Activated CD4-positive, alpha-beta memory T cell treated with anti-CD3 and anti-CD28 coated beads, Interleukin-2, amount 10 ng/mL, durations not matched to agents 7 days and 5 days (primary cell): Measurements from ENCODE around the gene CAPN2. TPM values are rescaled to one million over a fixed set of nuclear protein-coding genes. Genes with fewer than 3 reads are reported as not detected.
"Not testable (repeated sequence)": the region's sequence is repeated elsewhere in the genome, so short reads cannot be mapped to it uniquely, and the experiment has no call there.

Experiments used
- CTCF ChIA-PET: fragments of 350-600 bp; sonication (Branson Sonifier 250); formaldehyde crosslinking; loops from one replicate; lab custom pipeline; 2021; ENCODE audit warnings: antibody characterized with exemption, inconsistent platforms; lab: Charles Lee
- POLR2A ChIA-PET: fragments of 350-600 bp; sonication (Branson Sonifier 250); formaldehyde crosslinking; loops from one replicate; lab custom pipeline; 2021; ENCODE audit warnings: antibody characterized with exemption; lab: Charles Lee
- DNase-seq: peaks from one replicate; pipeline ENCODE4 v3.0.0-alpha.2; 2020
- H3K27ac Mint-ChIP-seq: one replicate; pipeline ENCODE4 v1.8.0; 2021; ENCODE audit warnings: mild to moderate bottlenecking, mixed read lengths
- H3K27me3 Mint-ChIP-seq: one replicate; pipeline ENCODE4 v1.8.0; 2021; ENCODE audit warnings: mixed read lengths
- H3K36me3 Mint-ChIP-seq: one replicate; pipeline ENCODE4 v1.8.0; 2021; ENCODE audit warnings: low read depth, mixed read lengths
- H3K4me1 Mint-ChIP-seq: one replicate; pipeline ENCODE4 v1.8.0; 2021; ENCODE audit warnings: mixed read lengths
- H3K4me3 Mint-ChIP-seq: one replicate; pipeline ENCODE4 v1.8.0; 2021; ENCODE audit warnings: mild to moderate bottlenecking, mixed read lengths
- H3K9me3 Mint-ChIP-seq: one replicate; pipeline ENCODE4 v1.8.0; 2021; ENCODE audit warnings: mixed read lengths
- total RNA-seq, 2 experiments: library from RNA; stranded (reverse); gene quantifications; one replicate each; pipeline ENCODE4 v1.2.3, GENCODE V29; 2021

Gene CAPN2
- total RNA-seq, 2 experiments from 2014 or later: 263 TPM

GRCh38 chr1:223738465-223739365 lies 26.4 kb downstream of the CAPN2 start:
- no peak for DNase-seq
- no peaks in the 10 kb centered on the region for H3K9me3 Mint-ChIP-seq
- CTCF ChIA-PET: interaction anchor here (1.2 to 2.1 kb wide), 4 partner anchors 10 to 22 kb away, joined by 3 to 14 read pairs (median 4); no protein-coding TSS in a partner anchor
- peaks cover 14% of the 10 kb centered on the region for H3K4me1 Mint-ChIP-seq
- H3K36me3 Mint-ChIP-seq: peaks cover 51% of the 10 kb centered on the region
- no peak overlapping the region for H3K27ac Mint-ChIP-seq
- H3K27me3 Mint-ChIP-seq: no peaks in the 10 kb centered on the region
- POLR2A ChIA-PET: interaction anchor here (0.8 to 1.4 kb wide), 2 partner anchors 10 to 20 kb away, joined by 3 to 4 read pairs; no protein-coding TSS in a partner anchor
- H3K4me3 Mint-ChIP-seq: no peak overlapping the region

GRCh38 chr1:223739366-223740037 lies 27.2 kb downstream of the CAPN2 start:
- H3K4me1 Mint-ChIP-seq: peaks cover 9% of the 10 kb centered on the region
- H3K36me3 Mint-ChIP-seq: peaks cover 51% of the 10 kb centered on the region
- no peaks in the 10 kb centered on the region for H3K9me3 Mint-ChIP-seq
- no peak overlapping the region for H3K4me3 Mint-ChIP-seq
- no peak for DNase-seq
- no peak overlapping the region for H3K27ac Mint-ChIP-seq
- POLR2A ChIA-PET: interaction anchor here (1.0 to 1.4 kb wide), 2 partner anchors 10 to 21 kb away, joined by 3 to 4 read pairs; no protein-coding TSS in a partner anchor
- CTCF ChIA-PET: interaction anchor here (1.2 to 1.6 kb wide), 2 partner anchors 10 to 17 kb away, joined by 3 to 5 read pairs; no protein-coding TSS in a partner anchor
- no peaks in the 10 kb centered on the region for H3K27me3 Mint-ChIP-seq

DNA sequence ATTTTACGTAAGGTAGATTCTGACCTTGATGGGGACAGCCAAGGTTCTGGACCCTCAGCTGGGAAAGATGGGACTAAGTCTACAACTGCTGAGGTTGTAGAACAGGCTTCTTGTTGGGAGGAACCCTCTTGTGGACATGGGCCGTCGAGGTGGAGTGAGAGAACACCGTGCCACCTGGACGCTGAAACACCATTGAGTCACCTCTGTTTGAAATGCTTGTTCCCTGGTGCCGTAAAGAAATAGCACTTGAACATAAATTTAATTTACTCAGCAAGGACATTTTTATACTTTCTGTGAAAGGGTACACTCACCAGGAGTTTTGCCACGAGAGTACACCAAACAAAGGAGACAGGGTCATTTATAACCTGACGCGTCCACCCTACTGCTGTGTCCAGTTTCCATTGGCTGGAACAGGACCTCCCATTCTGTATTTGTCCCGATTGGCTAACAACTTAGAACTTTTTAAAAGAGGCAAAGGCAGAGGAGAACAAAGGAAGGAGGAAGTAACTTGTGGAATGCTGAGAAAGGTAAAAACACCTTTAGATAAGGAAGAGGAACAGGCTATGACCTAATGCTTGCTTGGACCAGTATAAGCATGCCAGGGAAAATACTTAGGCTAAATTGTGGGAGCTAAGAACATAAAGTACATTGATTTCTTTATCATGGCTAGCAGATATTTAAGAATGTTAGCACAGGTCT lies 27.8 kb downstream of the CAPN2 start:
- ChIA-PET POLR2A (interaction anchor here (1.0 kb wide), 2 partner anchors 9 kb away, joined by 3 to 4 read pairs; no protein-coding TSS in a partner anchor), CTCF (interaction anchor here (0.6 to 2.2 kb wide), 3 partner anchors 9 to 77 kb away, joined by 3 to 6 read pairs (median 5); no protein-coding TSS in a partner anchor)
- peaks cover 49% of the 10 kb centered on the region for H3K36me3 Mint-ChIP-seq
- not testable (repeated sequence) for H3K27ac Mint-ChIP-seq, H3K4me1 Mint-ChIP-seq, H3K4me3 Mint-ChIP-seq, DNase-seq, H3K9me3 Mint-ChIP-seq, H3K27me3 Mint-ChIP-seq

GRCh38 chr1:223741861-223742260 lies 29.5 kb downstream of the CAPN2 start:
- CTCF ChIA-PET: interaction anchor here (2.2 kb wide), 1 partner anchor 46 kb away, joined by 6 read pairs; no protein-coding TSS in a partner anchor
- POLR2A ChIA-PET: interaction anchor here (0.6 to 1.2 kb wide), 3 partner anchors 25 to 1084 kb away, joined by 3 to 4 read pairs (median 3); no protein-coding TSS in a partner anchor
- Mint-ChIP-seq H3K4me1 (peaks cover 7% of the 10 kb centered on the region), H3K4me3 (no peak overlapping the region), H3K27ac (no peak overlapping the region), H3K9me3 (no peaks in the 10 kb centered on the region), H3K27me3 (no peaks in the 10 kb centered on the region), H3K36me3 (peaks cover 61% of the 10 kb centered on the region)
- no peak for DNase-seq

DNA sequence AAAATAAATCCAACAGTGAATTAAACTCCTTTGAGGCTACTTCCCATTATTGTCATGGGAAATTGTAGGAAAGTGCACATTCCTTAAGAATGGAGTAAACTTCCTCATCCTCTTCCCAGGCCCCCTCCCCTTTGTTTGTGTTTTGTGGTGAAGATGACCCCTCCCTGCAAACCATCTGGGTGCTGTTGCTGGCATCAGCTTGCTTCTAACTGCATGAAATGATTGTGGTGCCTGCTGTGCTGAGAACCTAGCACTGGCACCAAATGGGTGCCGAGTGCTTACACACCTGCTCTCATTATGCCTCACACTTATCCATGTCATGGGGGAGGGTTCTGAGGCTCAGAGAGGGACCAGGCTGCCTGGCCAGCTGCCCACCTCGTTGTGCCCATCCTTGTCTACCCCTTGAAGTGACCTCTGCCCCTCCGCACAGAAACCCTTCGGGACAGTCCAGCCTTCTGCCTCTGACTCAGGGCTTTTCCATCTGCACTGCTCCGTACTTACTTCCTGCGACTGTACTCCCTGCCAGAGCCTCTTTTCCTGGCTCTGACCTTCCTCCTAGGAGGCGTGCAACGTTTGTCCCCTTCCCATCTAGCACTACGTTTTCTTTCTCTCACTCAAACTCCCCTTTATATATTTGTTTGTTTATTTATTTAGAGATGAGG lies 30.6 kb downstream of the CAPN2 start:
- POLR2A ChIA-PET: no interaction called here
- H3K27ac Mint-ChIP-seq: no peak overlapping the region

DNA sequence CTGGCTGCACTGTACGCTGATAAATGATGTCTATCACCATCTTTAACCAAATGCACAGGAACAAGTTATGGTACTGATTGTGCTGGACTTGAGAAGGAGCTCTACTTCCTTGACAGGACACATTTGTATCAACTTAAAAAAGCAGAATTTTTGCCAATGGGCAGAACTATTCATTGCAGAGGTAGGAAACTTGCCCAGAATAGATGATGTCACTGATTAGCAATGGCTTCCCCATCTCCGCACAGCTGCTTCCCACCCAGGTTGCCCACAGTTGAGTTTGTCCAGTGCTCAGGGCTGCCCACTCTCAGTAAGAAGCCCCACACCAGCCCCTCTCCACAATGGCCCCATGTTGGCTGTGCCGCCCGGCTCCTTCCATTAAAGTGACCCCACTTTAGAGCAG lies 33.4 kb downstream of the CAPN2 start:
- H3K4me1 Mint-ChIP-seq: peaks cover 34% of the 10 kb centered on the region
- ChIA-PET CTCF (interaction anchor here (1.4 to 1.5 kb wide), 2 partner anchors 18 to 34 kb away, joined by 3 to 7 read pairs; no protein-coding TSS in a partner anchor), POLR2A (interaction anchor here (1.0 kb wide), 1 partner anchor 8 kb away, joined by 3 read pairs; no protein-coding TSS in a partner anchor)
- H3K36me3 Mint-ChIP-seq: peaks cover 69% of the 10 kb centered on the region
- no peak overlapping the region for H3K27ac Mint-ChIP-seq
- no peak overlapping the region for H3K4me3 Mint-ChIP-seq
- no peaks in the 10 kb centered on the region for H3K9me3 Mint-ChIP-seq
- no peaks in the 10 kb centered on the region for H3K27me3 Mint-ChIP-seq
- DNase-seq: no peak

More for the DNA sequence above, 30.6 kb downstream of the CAPN2 start:
- peaks cover 18% of the 10 kb centered on the region for H3K4me1 Mint-ChIP-seq
- no peak overlapping the region for H3K4me3 Mint-ChIP-seq
- no peak for DNase-seq
- no peaks in the 10 kb centered on the region for H3K27me3 Mint-ChIP-seq
- H3K36me3 Mint-ChIP-seq: peaks cover 71% of the 10 kb centered on the region
- CTCF ChIA-PET: no interaction called here
- no peaks in the 10 kb centered on the region for H3K9me3 Mint-ChIP-seq

- Mint-ChIP-seq H3K4me3 (no peak overlapping the region), H3K27me3 (no peaks in the 10 kb centered on the region), H3K27ac (peak overlapping the region; percentile 69), H3K9me3 (no peaks in the 10 kb centered on the region), H3K36me3 (peaks cover 80% of the 10 kb centered on the region), H3K4me1 (peaks cover 31% of the 10 kb centered on the region)
- DNase-seq: peak; percentile 20
- ChIA-PET CTCF (interaction anchor here (2.1 to 4.1 kb wide), 6 partner anchors 20 to 97 kb away, joined by 9 to 56 read pairs (median 36); partner anchors contain the start of gene CAPN2), POLR2A (interaction anchor here (0.8 to 4.0 kb wide), 9 partner anchors 19 to 47 kb away, joined by 3 to 35 read pairs (median 7); partner anchors contain the start of gene CAPN2)
Observed at GRCh38 chr1:223747838-223748335, 35.5 kb downstream of the CAPN2 start.

DNA sequence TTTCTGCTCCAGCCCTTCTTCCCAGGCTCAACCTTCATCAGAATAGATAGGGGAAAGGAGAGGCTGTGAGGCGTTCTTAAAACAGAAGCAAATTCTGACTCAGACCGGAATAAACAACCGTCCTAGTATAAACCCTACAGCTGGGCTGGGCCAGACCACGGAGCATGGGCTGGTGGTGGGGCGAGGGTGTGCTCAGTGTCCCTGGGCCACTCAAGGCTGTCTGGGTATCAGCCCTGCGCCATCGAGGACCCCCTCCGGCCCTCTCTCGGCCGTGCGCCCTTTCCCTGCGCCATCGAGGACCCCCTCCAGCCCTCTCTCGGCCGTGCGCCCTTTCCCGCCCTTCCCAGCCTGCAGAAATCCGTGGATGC lies 36.0 kb downstream of the CAPN2 start:
- ChIA-PET POLR2A (interaction anchor here (0.8 to 4.0 kb wide), 11 partner anchors 9 to 50 kb away, joined by 3 to 35 read pairs (median 7); partner anchors contain the start of gene CAPN2), CTCF (interaction anchor here (1.6 to 4.1 kb wide), 10 partner anchors 11 to 96 kb away, joined by 9 to 56 read pairs (median 30); partner anchors contain the start of gene CAPN2)
- Mint-ChIP-seq H3K9me3 (no peaks in the 10 kb centered on the region), H3K4me1 (peaks cover 31% of the 10 kb centered on the region), H3K4me3 (peak overlapping the region; percentile 55), H3K36me3 (peaks cover 80% of the 10 kb centered on the region), H3K27ac (peak overlapping the region; percentile 69), H3K27me3 (no peaks in the 10 kb centered on the region)
- peak; percentile 54 for DNase-seq

GRCh38 chr1:223748773-223749733 lies 36.7 kb downstream of the CAPN2 start:
- peaks cover 80% of the 10 kb centered on the region for H3K36me3 Mint-ChIP-seq
- ChIA-PET POLR2A (interaction anchor here (0.7 to 4.0 kb wide), 15 partner anchors 8 to 51 kb away, joined by 3 to 35 read pairs (median 5); partner anchors contain the start of gene CAPN2), CTCF (interaction anchor here (0.6 to 4.1 kb wide), 32 partner anchors 8 to 302 kb away, joined by 3 to 56 read pairs (median 6); partner anchors contain the start of gene CAPN2)
- peak overlapping the region; percentile 55 for H3K4me3 Mint-ChIP-seq
- DNase-seq: peak; percentile 67
- H3K27me3 Mint-ChIP-seq: no peaks in the 10 kb centered on the region
- no peaks in the 10 kb centered on the region for H3K9me3 Mint-ChIP-seq
- H3K4me1 Mint-ChIP-seq: peaks cover 31% of the 10 kb centered on the region
- H3K27ac Mint-ChIP-seq: peak overlapping the region; percentile 31

DNA sequence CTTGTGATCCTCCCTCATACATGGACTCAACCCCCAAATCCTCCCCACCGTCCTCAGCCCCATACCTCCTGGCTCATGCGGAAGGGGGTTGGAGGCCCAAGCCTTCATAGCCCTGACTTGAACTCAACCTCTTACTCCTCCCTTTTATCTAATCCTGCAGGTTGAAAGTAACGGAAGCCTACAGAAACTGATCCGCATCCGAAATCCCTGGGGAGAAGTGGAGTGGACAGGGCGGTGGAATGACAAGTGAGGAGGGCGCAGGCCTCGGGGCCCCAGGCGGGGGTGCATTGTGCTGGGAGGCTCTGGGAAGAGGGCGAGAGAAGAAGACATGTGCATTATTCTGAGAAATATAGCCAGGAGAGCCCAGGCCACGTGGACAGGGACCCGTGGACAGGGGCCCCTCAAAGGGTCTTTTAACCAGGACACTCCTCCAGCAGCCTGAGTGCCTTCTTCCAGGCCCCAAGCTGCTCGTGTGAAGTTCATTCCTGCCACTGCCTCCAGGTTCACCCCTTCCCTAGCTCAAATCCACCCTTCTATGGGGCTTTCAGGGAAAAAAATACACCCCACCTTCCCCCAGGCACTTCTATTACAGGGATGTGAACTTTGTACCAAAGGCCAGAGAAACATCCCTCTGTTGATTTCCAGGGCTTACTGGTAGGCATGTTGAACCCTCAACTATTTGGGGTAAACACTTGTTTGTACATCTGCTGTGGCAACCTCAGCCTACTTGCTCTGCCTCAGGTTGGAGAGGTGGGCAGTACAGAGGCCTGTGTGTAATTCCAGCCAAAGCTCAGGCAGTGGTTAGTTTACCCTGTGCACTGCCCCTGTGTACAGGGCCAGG lies 38.6 kb downstream of the CAPN2 start:
- no peaks in the 10 kb centered on the region for H3K27me3 Mint-ChIP-seq
- POLR2A ChIA-PET: interaction anchor here (1.3 to 4.0 kb wide), 2 partner anchors 33 to 38 kb away, joined by 3 to 23 read pairs; partner anchors contain the start of gene CAPN2
- peaks cover 31% of the 10 kb centered on the region for H3K4me1 Mint-ChIP-seq

More for the DNA sequence above, 38.6 kb downstream of the CAPN2 start:
- H3K27ac Mint-ChIP-seq: no peak overlapping the region
- CTCF ChIA-PET: interaction anchor here (1.3 to 4.1 kb wide), 5 partner anchors 39 to 52 kb away, joined by 3 to 56 read pairs (median 32); partner anchors contain the start of gene CAPN2
- H3K9me3 Mint-ChIP-seq: no peaks in the 10 kb centered on the region
- peaks cover 77% of the 10 kb centered on the region for H3K36me3 Mint-ChIP-seq
- no peak overlapping the region for H3K4me3 Mint-ChIP-seq
- no peak for DNase-seq
